ENCODE measurements around the gene POSTN. TPM values are rescaled to one million over a fixed set of nuclear protein-coding genes. Genes with fewer than 3 reads are reported as not detected.

The POSTN gene, protein sequence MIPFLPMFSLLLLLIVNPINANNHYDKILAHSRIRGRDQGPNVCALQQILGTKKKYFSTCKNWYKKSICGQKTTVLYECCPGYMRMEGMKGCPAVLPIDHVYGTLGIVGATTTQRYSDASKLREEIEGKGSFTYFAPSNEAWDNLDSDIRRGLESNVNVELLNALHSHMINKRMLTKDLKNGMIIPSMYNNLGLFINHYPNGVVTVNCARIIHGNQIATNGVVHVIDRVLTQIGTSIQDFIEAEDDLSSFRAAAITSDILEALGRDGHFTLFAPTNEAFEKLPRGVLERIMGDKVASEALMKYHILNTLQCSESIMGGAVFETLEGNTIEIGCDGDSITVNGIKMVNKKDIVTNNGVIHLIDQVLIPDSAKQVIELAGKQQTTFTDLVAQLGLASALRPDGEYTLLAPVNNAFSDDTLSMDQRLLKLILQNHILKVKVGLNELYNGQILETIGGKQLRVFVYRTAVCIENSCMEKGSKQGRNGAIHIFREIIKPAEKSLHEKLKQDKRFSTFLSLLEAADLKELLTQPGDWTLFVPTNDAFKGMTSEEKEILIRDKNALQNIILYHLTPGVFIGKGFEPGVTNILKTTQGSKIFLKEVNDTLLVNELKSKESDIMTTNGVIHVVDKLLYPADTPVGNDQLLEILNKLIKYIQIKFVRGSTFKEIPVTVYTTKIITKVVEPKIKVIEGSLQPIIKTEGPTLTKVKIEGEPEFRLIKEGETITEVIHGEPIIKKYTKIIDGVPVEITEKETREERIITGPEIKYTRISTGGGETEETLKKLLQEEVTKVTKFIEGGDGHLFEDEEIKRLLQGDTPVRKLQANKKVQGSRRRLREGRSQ
- polyA plus RNA-seq (2013, experiment 1 of 2), result 396 TPM
- 397 TPM for polyA plus RNA-seq (2013, experiment 2 of 2)

DNA sequence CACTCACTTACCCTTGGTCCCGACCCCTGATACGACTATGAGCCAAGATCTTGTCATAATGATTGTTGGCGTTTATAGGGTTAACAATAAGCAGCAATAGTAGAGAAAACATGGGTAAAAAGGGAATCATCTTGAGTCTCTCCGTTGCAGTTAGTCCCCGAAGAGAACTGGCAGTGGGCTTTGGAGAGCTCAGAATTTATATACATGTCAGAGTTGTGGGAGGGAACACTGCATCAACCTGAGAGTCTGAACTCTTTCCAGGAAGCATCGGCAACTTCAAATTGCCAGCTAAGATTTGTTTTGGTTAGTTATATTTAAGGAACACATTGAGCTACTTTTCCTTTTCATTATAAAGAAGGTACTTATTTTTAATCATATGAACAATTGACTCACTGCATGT lies at the start of gene POSTN:
Gene POSTN (minus strand): TSS at position 172 of the 400 bp plus-strand sequence. CDS start 42 bp downstream, at position 130.
- H3K27me3 ChIP-seq (ENCODE audit: control insufficient read depth in 1 of 2, insufficient read depth in 1 of 2, low read length in 2 of 2), result no peaks in the 10 kb centered on the region

DNA sequence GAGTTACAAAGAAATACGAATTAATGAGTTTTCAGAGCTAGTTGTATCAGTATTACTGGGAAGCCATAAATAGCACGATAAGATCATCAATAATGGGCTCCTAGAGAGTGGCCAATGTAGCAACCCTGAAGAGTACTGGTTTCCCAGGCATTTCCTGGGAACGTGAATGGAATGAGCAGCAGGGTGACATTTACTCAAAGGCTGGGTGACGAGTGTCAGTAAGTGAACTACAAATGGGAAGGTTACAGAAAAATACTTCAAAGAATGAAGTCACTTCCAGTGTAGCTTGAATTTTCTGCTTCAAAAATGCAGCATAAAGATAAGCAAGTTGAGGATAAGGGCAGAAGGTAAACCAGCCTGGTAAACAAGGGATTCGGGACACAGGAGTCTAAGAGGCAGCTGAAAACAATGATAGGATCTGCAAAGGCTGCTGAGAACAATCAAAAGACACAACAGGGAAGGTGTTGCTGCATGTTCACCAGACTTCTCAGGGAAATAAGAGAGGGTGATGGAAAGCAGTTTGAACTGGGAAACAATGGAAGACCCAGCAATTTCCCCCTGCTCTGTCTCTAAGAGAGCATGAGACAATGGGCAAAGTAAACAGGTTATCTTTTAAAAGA lies 48.6 kb upstream of the POSTN start:
- H3K4me2 ChIP-seq (ENCODE audit: low read length, poor library complexity, severe bottlenecking), result no peak overlapping the region
- H2BK12ac ChIP-seq (ENCODE audit: low read length in 2 of 2), result no peak overlapping the region
- H2BK15ac ChIP-seq (ENCODE audit: low read depth, poor library complexity, severe bottlenecking), result no peak overlapping the region
- no peak overlapping the region for H2AK5ac ChIP-seq (ENCODE audit: low read length, severe bottlenecking)
- H3K14ac ChIP-seq (ENCODE audit: low read length in 2 of 2), result no peak overlapping the region
- H3K79me1 ChIP-seq (replicated peaks; ENCODE audit: low read length, poor library complexity, severe bottlenecking), result no peaks in the 10 kb centered on the region
- no peak overlapping the region for H3K4ac ChIP-seq (ENCODE audit: low read depth in 1 of 2, low read length in 2 of 2)
- H2AFZ ChIP-seq (ENCODE audit: low read depth, low read length), result no peak overlapping the region
- H3K9ac ChIP-seq (ENCODE audit: low read length), result no peak overlapping the region
- H4K8ac ChIP-seq (ENCODE audit: low read length), result no peak overlapping the region
- H3K23ac ChIP-seq (ENCODE audit: low read length in 2 of 2), result no peak overlapping the region
- no peaks in the 10 kb centered on the region for H3K4me1 ChIP-seq (ENCODE audit: control insufficient read depth, insufficient read depth, low read depth, low read length)
- no peak overlapping the region for H2BK5ac ChIP-seq (ENCODE audit: low read depth, low read length, poor library complexity, severe bottlenecking)
- H3K36me3 ChIP-seq (ENCODE audit: control insufficient read depth in 1 of 2, insufficient read depth in 2 of 2, low read depth in 1 of 2, low read length in 2 of 2), result no peaks in the 10 kb centered on the region
- 50% methylated on average over 5 of the region's 5 CpGs for WGBS
- no peak overlapping the region for H3K18ac ChIP-seq (ENCODE audit: low read depth in 1 of 2, low read length in 2 of 2)
- no peak overlapping the region for H2BK120ac ChIP-seq (ENCODE audit: low read depth, low read length)
- peak; percentile 26 for DNase-seq
- no peaks in the 10 kb centered on the region for H3K9me3 ChIP-seq (ENCODE audit: control insufficient read depth, low read length)
- H3K27me3 ChIP-seq (ENCODE audit: control insufficient read depth in 1 of 2, insufficient read depth in 1 of 2, low read length in 2 of 2), result no peaks in the 10 kb centered on the region
- no peak overlapping the region for H3K4me3 ChIP-seq (ENCODE audit: insufficient read depth in 1 of 2, low read depth in 1 of 2, low read length in 2 of 2)
- no peak overlapping the region for H4K91ac ChIP-seq (ENCODE audit: low read length)
- H3K27ac ChIP-seq (ENCODE audit: low read length, poor library complexity, severe bottlenecking), result no peak overlapping the region

More for the DNA sequence above, at the start of gene POSTN:
- peak within 1 kb of the TSS in 1 of 2 experiments; percentile 45 for H3K4me3 ChIP-seq (ENCODE audit: insufficient read depth in 1 of 2, low read depth in 1 of 2, low read length in 2 of 2)
- H3K4me2 ChIP-seq (ENCODE audit: low read length, poor library complexity, severe bottlenecking), result no peak within 1 kb of the TSS
- H2AFZ ChIP-seq (ENCODE audit: low read depth, low read length), result no peak within 1 kb of the TSS
- H2BK120ac ChIP-seq (ENCODE audit: low read depth, low read length), result no peak within 1 kb of the TSS
- no peak within 1 kb of the TSS for H3K14ac ChIP-seq (ENCODE audit: low read length in 2 of 2)
- 37% methylated on average over 5 of the region's 6 CpGs for WGBS
- no peaks in the 10 kb centered on the region for H3K9me3 ChIP-seq (ENCODE audit: control insufficient read depth, low read length)
- no peaks in the 10 kb centered on the region for H3K4me1 ChIP-seq (ENCODE audit: control insufficient read depth, insufficient read depth, low read depth, low read length)
- H4K91ac ChIP-seq (ENCODE audit: low read length), result no peak within 1 kb of the TSS
- no peak within 1 kb of the TSS for H2BK15ac ChIP-seq (ENCODE audit: low read depth, poor library complexity, severe bottlenecking)
- H3K4ac ChIP-seq (ENCODE audit: low read depth in 1 of 2, low read length in 2 of 2), result no peak within 1 kb of the TSS
- peak within 1 kb of the TSS in 1 of 2 experiments; percentile 8 for H3K18ac ChIP-seq (ENCODE audit: low read depth in 1 of 2, low read length in 2 of 2)
- no peak within 1 kb of the TSS for H4K8ac ChIP-seq (ENCODE audit: low read length)
- H3K9ac ChIP-seq (ENCODE audit: low read length), result peak within 1 kb of the TSS; percentile 58
- no peak within 1 kb of the TSS for H2BK12ac ChIP-seq (ENCODE audit: low read length in 2 of 2)
- no peaks in the 10 kb centered on the region for H3K79me1 ChIP-seq (replicated peaks; ENCODE audit: low read length, poor library complexity, severe bottlenecking)
- H2BK5ac ChIP-seq (ENCODE audit: low read depth, low read length, poor library complexity, severe bottlenecking), result no peak within 1 kb of the TSS
- peak; percentile 25 for DNase-seq
- H2AK5ac ChIP-seq (ENCODE audit: low read length, severe bottlenecking), result no peak within 1 kb of the TSS
- no peak within 1 kb of the TSS for H3K27ac ChIP-seq (ENCODE audit: low read length, poor library complexity, severe bottlenecking)
- H3K36me3 ChIP-seq (ENCODE audit: control insufficient read depth in 1 of 2, insufficient read depth in 2 of 2, low read depth in 1 of 2, low read length in 2 of 2), result no peaks in the 10 kb centered on the region
- H3K23ac ChIP-seq (ENCODE audit: low read length in 2 of 2), result no peak within 1 kb of the TSS

- H3K18ac ChIP-seq (ENCODE audit: low read depth in 1 of 2, low read length in 2 of 2), result no peak overlapping the region
- no peaks in the 10 kb centered on the region for H3K36me3 ChIP-seq (ENCODE audit: control insufficient read depth in 1 of 2, insufficient read depth in 2 of 2, low read depth in 1 of 2, low read length in 2 of 2)
- no peak overlapping the region for H3K23ac ChIP-seq (ENCODE audit: low read length in 2 of 2)
- DNase-seq, result no peak
- WGBS, result 100% methylated on average over 2 of the region's 3 CpGs
- no peak overlapping the region for H2BK5ac ChIP-seq (ENCODE audit: low read depth, low read length, poor library complexity, severe bottlenecking)
- H3K4me1 ChIP-seq (ENCODE audit: control insufficient read depth, insufficient read depth, low read depth, low read length), result no peaks in the 10 kb centered on the region
- H2AK5ac ChIP-seq (ENCODE audit: low read length, severe bottlenecking), result no peak overlapping the region
- no peaks in the 10 kb centered on the region for H3K27me3 ChIP-seq (ENCODE audit: control insufficient read depth in 1 of 2, insufficient read depth in 1 of 2, low read length in 2 of 2)
- no peak overlapping the region for H3K27ac ChIP-seq (ENCODE audit: low read length, poor library complexity, severe bottlenecking)
- no peak overlapping the region for H2AFZ ChIP-seq (ENCODE audit: low read depth, low read length)
- H4K91ac ChIP-seq (ENCODE audit: low read length), result no peak overlapping the region
- H3K79me1 ChIP-seq (replicated peaks; ENCODE audit: low read length, poor library complexity, severe bottlenecking), result no peaks in the 10 kb centered on the region
- H2BK120ac ChIP-seq (ENCODE audit: low read depth, low read length), result no peak overlapping the region
- H2BK15ac ChIP-seq (ENCODE audit: low read depth, poor library complexity, severe bottlenecking), result no peak overlapping the region
- H3K14ac ChIP-seq (ENCODE audit: low read length in 2 of 2), result no peak overlapping the region
- H4K8ac ChIP-seq (ENCODE audit: low read length), result no peak overlapping the region
- no peak overlapping the region for H2BK12ac ChIP-seq (ENCODE audit: low read length in 2 of 2)
- H3K4me2 ChIP-seq (ENCODE audit: low read length, poor library complexity, severe bottlenecking), result no peak overlapping the region
- H3K9ac ChIP-seq (ENCODE audit: low read length), result no peak overlapping the region
- H3K4ac ChIP-seq (ENCODE audit: low read depth in 1 of 2, low read length in 2 of 2), result no peak overlapping the region
- no peaks in the 10 kb centered on the region for H3K9me3 ChIP-seq (ENCODE audit: control insufficient read depth, low read length)
- no peak overlapping the region for H3K4me3 ChIP-seq (ENCODE audit: insufficient read depth in 1 of 2, low read depth in 1 of 2, low read length in 2 of 2)
Observed at GRCh38 chr13:37646531-37646930, 48.0 kb upstream of the POSTN start.

Data from mesenchymal stem cell (in vitro differentiated cells and primary cell).